Stimulated activated naive B cell treated with anti-CD40 and anti-IgM and Interleukin-4, amounts not matched to agents 10 μg/mL and 1 μg/mL and 100 μg/mL, for 72 hours (primary cell): ENCODE results near the gene MMEL1.

Experiments used
- ATAC-seq, 2 donors: fragments of 150-1000 bp; cut with Tn5 transposase; replicated peaks; 2 replicates each; pipeline ENCODE4 v1.10.0; 2021; ENCODE audit warnings: moderate library complexity in 1 of 2
- DNase-seq: peaks from one replicate; pipeline ENCODE4 v3.0.0; 2021
- H3K27ac Mint-ChIP-seq: one replicate; pipeline ENCODE4 v1.8.0; 2022; ENCODE audit warnings: mild to moderate bottlenecking, mixed read lengths
- H3K27me3 Mint-ChIP-seq, 2 donors: one replicate each; pipeline ENCODE4 v1.8.0; 2022; ENCODE audit warnings: mixed read lengths in 2 of 2
- H3K36me3 Mint-ChIP-seq, 2 donors: one replicate each; pipeline ENCODE4 v1.8.0; 2022; ENCODE audit warnings: mixed read lengths in 2 of 2, mild to moderate bottlenecking in 1 of 2
- H3K4me1 Mint-ChIP-seq, 2 donors: one replicate each; pipeline ENCODE4 v1.8.0; 2022; ENCODE audit warnings: mixed read lengths in 2 of 2, mild to moderate bottlenecking in 1 of 2
- H3K4me3 Mint-ChIP-seq, 2 donors: one replicate each; pipeline ENCODE4 v1.8.0; 2022; ENCODE audit warnings: mild to moderate bottlenecking in 2 of 2, mixed read lengths in 2 of 2, moderate library complexity in 1 of 2
- H3K9me3 Mint-ChIP-seq, 2 donors: one replicate each; pipeline ENCODE4 v1.8.0; 2022; ENCODE audit warnings: mixed read lengths in 2 of 2, mild to moderate bottlenecking in 1 of 2

The MMEL1 gene

GRCh38 chr1:2597441-2598328 lies 35.1 kb downstream of the MMEL1 start:
- Mint-ChIP-seq H3K9me3 (peaks cover 5% of the 10 kb centered on the region in 2 donors), H3K4me1 (peaks cover 4 to 10% of the 10 kb centered on the region in 2 donors), H3K4me3 (no peak overlapping the region), H3K27ac (peak overlapping the region; percentile 10), H3K36me3 (peaks cover 0 to 4% of the 10 kb centered on the region in 2 donors), H3K27me3 (peaks cover 20 to 35% of the 10 kb centered on the region in 2 donors)
- DNase-seq (no peak), ATAC-seq (no peak)

DNA sequence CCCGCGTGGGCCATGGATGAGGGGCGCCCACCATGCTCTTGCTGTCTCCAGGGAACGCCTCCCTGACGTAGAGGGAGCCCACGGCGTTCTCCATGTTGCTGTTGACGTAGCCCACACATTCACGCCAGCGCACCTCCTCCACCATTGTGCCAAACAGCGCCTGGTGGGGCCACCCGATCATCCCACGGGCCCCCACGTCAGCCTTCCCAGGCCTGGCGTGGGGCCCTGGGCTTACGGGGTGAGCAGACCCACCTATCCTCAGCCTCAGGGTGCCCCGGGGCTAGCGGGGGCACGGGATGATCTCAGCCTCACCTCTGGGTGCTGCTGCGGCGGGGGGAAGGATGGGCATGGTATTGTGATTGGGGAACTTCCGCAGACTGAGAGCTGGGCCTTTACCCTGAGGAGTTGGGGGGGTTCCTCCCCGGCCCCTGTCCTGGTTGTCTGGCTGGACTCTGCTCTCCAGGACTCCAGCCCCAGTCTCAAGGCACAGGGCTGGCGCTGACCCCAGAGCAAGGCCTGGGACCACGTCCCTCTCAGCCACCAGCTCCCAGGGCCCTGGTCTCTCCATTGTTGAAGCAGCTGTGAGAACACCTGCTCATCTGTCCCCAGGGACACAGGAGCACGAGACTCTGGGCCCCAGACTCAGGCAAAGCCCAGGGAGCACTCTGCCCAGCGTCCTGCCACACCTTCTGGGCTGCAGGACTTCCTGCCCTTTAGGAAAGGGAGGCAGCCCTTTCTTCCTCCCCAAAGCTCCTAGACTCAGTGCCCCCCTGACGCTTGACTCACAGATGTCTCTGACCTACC lies 36.1 kb downstream of the MMEL1 start:
- Mint-ChIP-seq H3K36me3 (peaks cover 0 to 4% of the 10 kb centered on the region in 2 donors), H3K4me1 (peaks cover 4 to 11% of the 10 kb centered on the region in 2 donors), H3K27me3 (peaks cover 16 to 29% of the 10 kb centered on the region in 2 donors), H3K4me3 (no peak overlapping the region), H3K27ac (peak overlapping the region; percentile 20), H3K9me3 (peaks cover 5% of the 10 kb centered on the region in 2 donors)
- ATAC-seq = no peak
- DNase-seq = no peak

DNA sequence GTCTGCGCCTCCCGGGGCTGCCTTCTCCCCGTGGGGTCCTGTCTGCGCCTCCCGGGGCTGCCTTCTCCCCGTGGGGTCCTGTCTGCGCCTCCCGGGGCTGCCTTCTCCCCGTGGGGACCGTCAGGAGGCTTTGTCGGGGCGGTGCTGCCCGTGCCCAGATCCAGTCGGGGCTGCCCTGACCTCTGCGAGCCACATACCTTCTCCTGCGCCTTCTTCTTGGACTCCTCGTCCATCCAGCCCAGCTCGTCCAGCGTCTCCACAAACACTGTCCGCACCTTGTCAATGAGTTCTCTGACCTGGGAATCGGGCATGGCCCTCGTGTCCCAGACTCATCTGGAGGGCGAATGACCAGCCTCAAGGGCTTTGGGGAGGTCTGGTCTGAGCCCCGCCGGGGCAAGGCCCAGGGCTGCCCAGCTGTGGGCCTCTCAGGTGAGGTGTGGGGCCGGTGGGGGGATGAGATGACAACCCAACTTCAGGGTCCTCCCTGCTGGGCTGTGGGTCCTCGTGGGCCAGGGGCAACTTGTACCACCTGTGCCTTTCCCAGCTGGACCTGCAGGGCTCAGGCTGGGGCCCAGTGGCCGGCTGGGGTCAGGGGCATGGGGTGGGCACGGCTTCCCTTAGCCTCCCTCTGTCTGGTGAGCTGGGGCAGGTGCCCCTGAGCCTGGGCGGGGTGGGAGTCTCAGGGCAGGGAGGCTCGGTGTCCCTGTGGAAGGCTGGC lies 36.8 kb downstream of the MMEL1 start:
- H3K4me1 Mint-ChIP-seq = peaks cover 4 to 11% of the 10 kb centered on the region in 2 donors
- no peak for DNase-seq
- no peak overlapping the region for H3K4me3 Mint-ChIP-seq
- H3K27ac Mint-ChIP-seq = no peak overlapping the region
- H3K27me3 Mint-ChIP-seq = peaks cover 13 to 29% of the 10 kb centered on the region in 2 donors
- peaks cover 5% of the 10 kb centered on the region in 2 donors for H3K9me3 Mint-ChIP-seq
- H3K36me3 Mint-ChIP-seq = peaks cover 0 to 4% of the 10 kb centered on the region in 2 donors
- ATAC-seq = no peak

DNA sequence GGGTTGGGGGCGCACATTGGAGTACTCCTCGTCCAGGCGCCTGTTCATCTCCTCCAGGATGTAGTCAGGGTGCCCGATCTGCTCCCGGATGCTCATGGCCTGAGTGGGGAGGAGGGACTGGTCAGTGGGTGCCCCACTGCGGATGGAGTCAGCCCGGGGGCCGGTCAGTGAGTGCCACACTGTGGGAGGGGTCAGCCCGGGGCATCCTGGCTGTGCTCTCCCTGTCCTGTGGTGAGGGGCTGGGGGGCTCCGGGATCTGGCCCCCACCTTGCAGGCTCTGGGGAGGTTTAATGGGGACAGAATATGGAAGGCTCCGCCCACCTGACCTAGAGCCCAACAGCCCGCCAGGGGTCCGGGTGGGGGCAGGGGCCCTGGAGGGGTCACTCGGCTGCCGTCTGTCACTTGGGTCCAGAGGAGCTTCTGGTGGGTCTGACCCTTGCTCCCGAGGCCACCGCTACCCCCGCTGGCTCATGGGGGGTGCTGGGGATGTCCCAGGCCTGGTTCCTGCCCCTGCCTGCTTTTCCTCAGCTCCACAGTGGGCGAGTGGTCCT lies 37.5 kb downstream of the MMEL1 start:
- ATAC-seq = no peak
- H3K4me3 Mint-ChIP-seq = no peak overlapping the region
- H3K9me3 Mint-ChIP-seq = peaks cover 5% of the 10 kb centered on the region in 2 donors

GRCh38 chr1:2594641-2595131 lies 38.1 kb downstream of the MMEL1 start:
- H3K9me3 Mint-ChIP-seq = peaks cover 5% of the 10 kb centered on the region in 2 donors
- H3K4me1 Mint-ChIP-seq = peaks cover 4 to 11% of the 10 kb centered on the region in 2 donors
- no peak overlapping the region for H3K27ac Mint-ChIP-seq
- no peak overlapping the region for H3K4me3 Mint-ChIP-seq
- DNase-seq (no peak), ATAC-seq (no peak)
- peaks cover 13 to 29% of the 10 kb centered on the region in 2 donors for H3K27me3 Mint-ChIP-seq
- H3K36me3 Mint-ChIP-seq = peaks cover 0 to 9% of the 10 kb centered on the region in 2 donors

More for the DNA sequence above, 37.5 kb downstream of the MMEL1 start:
- no peak for DNase-seq
- peaks cover 13 to 29% of the 10 kb centered on the region in 2 donors for H3K27me3 Mint-ChIP-seq
- peaks cover 4 to 11% of the 10 kb centered on the region in 2 donors for H3K4me1 Mint-ChIP-seq
- H3K36me3 Mint-ChIP-seq = peaks cover 0 to 4% of the 10 kb centered on the region in 2 donors
- H3K27ac Mint-ChIP-seq = no peak overlapping the region

GRCh38 chr1:2594001-2594640 lies 38.7 kb downstream of the MMEL1 start:
- no peak overlapping the region for H3K4me3 Mint-ChIP-seq

GRCh38 chr1:2593251-2593878 lies 39.5 kb downstream of the MMEL1 start:
- ATAC-seq (no peak), DNase-seq (no peak)
- H3K36me3 Mint-ChIP-seq = peaks cover 0 to 14% of the 10 kb centered on the region in 2 donors
- H3K27me3 Mint-ChIP-seq = peaks cover 13 to 29% of the 10 kb centered on the region in 2 donors
- no peak overlapping the region for H3K27ac Mint-ChIP-seq
- no peak overlapping the region for H3K4me3 Mint-ChIP-seq
- peaks cover 4 to 11% of the 10 kb centered on the region in 2 donors for H3K4me1 Mint-ChIP-seq
- H3K9me3 Mint-ChIP-seq = peaks cover under 1% of the 10 kb centered on the region in 2 donors

More at GRCh38 chr1:2594001-2594640, 38.7 kb downstream of the MMEL1 start:
- DNase-seq = no peak
- Mint-ChIP-seq H3K36me3 (peaks cover 0 to 14% of the 10 kb centered on the region in 2 donors), H3K4me1 (peaks cover 4 to 11% of the 10 kb centered on the region in 2 donors), H3K27ac (no peak overlapping the region), H3K27me3 (peaks cover 13 to 29% of the 10 kb centered on the region in 2 donors), H3K9me3 (peaks cover 5% of the 10 kb centered on the region in 2 donors)
- no peak for ATAC-seq

DNA sequence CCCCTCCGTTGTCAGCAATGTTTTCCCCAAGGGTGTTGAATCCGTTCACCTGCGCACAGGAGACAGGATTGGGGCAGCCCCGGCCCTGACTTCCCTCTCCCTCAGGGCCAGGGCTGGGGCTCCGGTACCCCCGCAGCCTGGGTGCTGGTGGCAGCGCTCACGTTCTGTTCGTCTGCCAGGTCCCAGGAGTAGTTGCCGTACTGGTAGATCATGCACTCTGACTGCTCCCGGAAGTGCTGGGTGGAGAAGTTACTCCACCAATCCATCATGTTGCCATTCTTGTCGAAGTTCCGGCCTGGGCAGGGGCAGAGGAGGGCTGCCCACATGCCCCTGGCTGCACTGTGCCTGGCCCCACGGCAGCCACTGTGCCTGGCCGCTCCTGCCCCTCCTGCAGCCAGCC lies 40.1 kb downstream of the MMEL1 start:
- DNase-seq = no peak
- Mint-ChIP-seq H3K9me3 (no peaks in the 10 kb centered on the region), H3K4me3 (peak overlapping the region in 1 of 2 donors; percentile 25), H3K27me3 (peaks cover 8 to 25% of the 10 kb centered on the region in 2 donors), H3K27ac (no peak overlapping the region), H3K4me1 (peaks cover 4 to 16% of the 10 kb centered on the region in 2 donors), H3K36me3 (peaks cover 0 to 14% of the 10 kb centered on the region in 2 donors)
- no peak for ATAC-seq

DNA sequence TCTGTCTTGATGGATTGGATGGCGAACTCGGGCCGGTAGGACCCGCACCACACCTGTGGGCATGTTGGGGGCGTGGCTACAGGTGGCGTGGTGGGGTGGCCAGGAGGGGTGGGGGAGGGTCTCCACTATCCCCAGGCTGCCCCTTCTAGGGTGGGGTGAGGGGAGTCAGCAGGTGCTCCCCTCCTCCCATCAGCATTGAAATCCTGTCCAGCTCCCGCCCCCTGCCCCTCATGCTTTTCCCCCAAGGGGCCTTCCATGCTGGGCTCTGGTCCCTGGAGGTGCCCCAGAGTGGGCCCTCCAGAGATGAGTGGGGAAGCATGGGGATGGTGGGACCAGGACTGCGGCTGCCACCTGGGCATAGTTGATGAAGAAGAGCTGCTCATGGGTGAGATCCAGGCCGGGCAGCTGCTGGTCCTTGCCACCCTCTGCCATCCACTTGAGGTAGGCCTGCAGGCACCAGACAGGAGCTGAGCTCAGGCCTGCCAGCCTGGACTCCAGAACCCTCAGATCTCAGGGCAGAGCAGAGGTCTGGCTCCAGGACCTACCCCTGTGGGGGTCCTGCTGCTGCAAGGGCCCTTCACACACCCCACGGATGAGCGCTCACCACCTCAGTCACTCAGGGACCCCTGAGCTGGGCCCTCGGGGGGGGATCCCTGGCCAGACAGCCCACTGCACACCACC lies 41.1 kb downstream of the MMEL1 start:
- Mint-ChIP-seq H3K4me3 (no peak overlapping the region), H3K27ac (peak overlapping the region; percentile 70)

GRCh38 chr1:2591233-2591580 lies 41.6 kb downstream of the MMEL1 start:
- peaks cover 6 to 21% of the 10 kb centered on the region in 2 donors for H3K4me1 Mint-ChIP-seq
- H3K27me3 Mint-ChIP-seq = peaks cover 0 to 21% of the 10 kb centered on the region in 2 donors
- DNase-seq (no peak), ATAC-seq (no peak)
- H3K36me3 Mint-ChIP-seq = peaks cover 1 to 14% of the 10 kb centered on the region in 2 donors
- H3K4me3 Mint-ChIP-seq = no peak overlapping the region
- H3K27ac Mint-ChIP-seq = no peak overlapping the region
- H3K9me3 Mint-ChIP-seq = no peaks in the 10 kb centered on the region

More for the DNA sequence above, 41.1 kb downstream of the MMEL1 start:
- ATAC-seq (no peak), DNase-seq (no peak)
- H3K36me3 Mint-ChIP-seq = peaks cover 1 to 14% of the 10 kb centered on the region in 2 donors
- H3K9me3 Mint-ChIP-seq = no peaks in the 10 kb centered on the region
- H3K27me3 Mint-ChIP-seq = peaks cover 0 to 21% of the 10 kb centered on the region in 2 donors
- peaks cover 6 to 21% of the 10 kb centered on the region in 2 donors for H3K4me1 Mint-ChIP-seq

- Mint-ChIP-seq H3K27ac (no peak overlapping the region), H3K4me1 (peaks cover 6 to 24% of the 10 kb centered on the region in 2 donors), H3K4me3 (no peak overlapping the region), H3K27me3 (peaks cover 0 to 21% of the 10 kb centered on the region in 2 donors), H3K36me3 (peaks cover 1 to 14% of the 10 kb centered on the region in 2 donors), H3K9me3 (no peaks in the 10 kb centered on the region)
- ATAC-seq = no peak
- no peak for DNase-seq
Measured at GRCh38 chr1:2590233-2591141, 42.3 kb downstream of the MMEL1 start.
